ENCODE data around the gene GLT8D2.

DNA sequence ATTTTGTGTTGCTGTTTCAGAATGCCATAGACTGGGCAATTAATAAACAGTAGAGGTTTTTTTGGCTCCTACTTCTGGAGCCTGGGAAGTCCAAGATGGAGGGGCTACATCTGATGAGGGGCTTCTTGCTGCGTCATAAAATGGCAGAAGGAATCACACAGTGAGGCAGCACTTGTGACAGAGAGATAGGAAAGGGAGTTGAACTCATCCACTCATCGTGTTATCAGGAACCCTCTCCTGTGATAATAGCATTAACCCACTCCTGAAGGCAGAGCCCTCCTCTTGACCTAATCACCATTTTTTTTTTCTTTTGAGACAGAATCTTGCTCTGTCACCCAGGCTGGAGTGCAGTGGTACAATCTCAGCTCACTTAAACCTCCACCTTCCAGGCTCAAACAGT is 74.6 kb downstream of the GLT8D2 start:
- TF ChIP-seq, protein P1, sequence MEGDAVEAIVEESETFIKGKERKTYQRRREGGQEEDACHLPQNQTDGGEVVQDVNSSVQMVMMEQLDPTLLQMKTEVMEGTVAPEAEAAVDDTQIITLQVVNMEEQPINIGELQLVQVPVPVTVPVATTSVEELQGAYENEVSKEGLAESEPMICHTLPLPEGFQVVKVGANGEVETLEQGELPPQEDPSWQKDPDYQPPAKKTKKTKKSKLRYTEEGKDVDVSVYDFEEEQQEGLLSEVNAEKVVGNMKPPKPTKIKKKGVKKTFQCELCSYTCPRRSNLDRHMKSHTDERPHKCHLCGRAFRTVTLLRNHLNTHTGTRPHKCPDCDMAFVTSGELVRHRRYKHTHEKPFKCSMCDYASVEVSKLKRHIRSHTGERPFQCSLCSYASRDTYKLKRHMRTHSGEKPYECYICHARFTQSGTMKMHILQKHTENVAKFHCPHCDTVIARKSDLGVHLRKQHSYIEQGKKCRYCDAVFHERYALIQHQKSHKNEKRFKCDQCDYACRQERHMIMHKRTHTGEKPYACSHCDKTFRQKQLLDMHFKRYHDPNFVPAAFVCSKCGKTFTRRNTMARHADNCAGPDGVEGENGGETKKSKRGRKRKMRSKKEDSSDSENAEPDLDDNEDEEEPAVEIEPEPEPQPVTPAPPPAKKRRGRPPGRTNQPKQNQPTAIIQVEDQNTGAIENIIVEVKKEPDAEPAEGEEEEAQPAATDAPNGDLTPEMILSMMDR (conservative IDR thresholded peaks at IDR 0.05 in 1 of 2, IDR thresholded peaks at IDR 0.05 in 1 of 2; ENCODE audit: low read depth in 1 of 2, low read length in 2 of 2): no peak
- TF ChIP-seq EZH2 (IDR thresholded peaks at IDR 0.05; ENCODE audit: low read length, missing control alignments): no peak

Measured in fibroblast of lung (primary cell).